ENCODE measurements around the gene MGRN1. TPM values are rescaled to one million over a fixed set of nuclear protein-coding genes. Genes with fewer than 3 reads are reported as not detected.

MGRN1 gene
- total RNA-seq, 1 donor from 2014 or later: 40.8 TPM

GRCh38 chr16:4691666-4692412, 67.2 kb downstream of the MGRN1 start:
- Histone ChIP-seq H3K27me3 (no peaks in the 10 kb centered on the region), H3K4me3 (no peak overlapping the region), H3K36me3 (peaks cover 0 to 29% of the 10 kb centered on the region in 2 donors), H3K27ac (no peak overlapping the region), H3K4me1 (peaks cover 37% of the 10 kb centered on the region), H3K9me3 (no peaks in the 10 kb centered on the region)
- DNase-seq (ENCODE audit: extremely low spot score in 2 of 2): peak in 1 of 2 donors; percentile 88
- intact Hi-C loops (cut with DNase I): no loop called here
- no peak for TF ChIP-seq POLR2A (IDR thresholded peaks at IDR 0.05)

- H3K27me3 ChIP-seq: no peaks in the 10 kb centered on the region
- TF ChIP-seq POLR2A (IDR thresholded peaks at IDR 0.05) (no peak), CTCF (IDR thresholded peaks at IDR 0.05) (no peak), POLR2AphosphoS5 (IDR thresholded peaks at IDR 0.05; ENCODE audit: insufficient read depth in 1 of 2, low read depth in 1 of 2) (no peak)
- peaks cover 37% of the 10 kb centered on the region for H3K4me1 ChIP-seq
- intact Hi-C loops (cut with DNase I): no loop called here
- DNase-seq (ENCODE audit: extremely low spot score in 2 of 2): peak in 1 of 2 donors; percentile 88
- H3K36me3 ChIP-seq: peaks cover 0 to 24% of the 10 kb centered on the region in 2 donors
- H3K27ac ChIP-seq: peak overlapping the region; percentile 54
- peak overlapping the region; percentile 78 to 91 for H3K4me3 ChIP-seq
- no peaks in the 10 kb centered on the region for H3K9me3 ChIP-seq
These were observed 68.1 kb downstream of the MGRN1 start for GRCh38 chr16:4692460-4693295.

GRCh38 chr16:4693296-4693955, 68.8 kb downstream of the MGRN1 start, which contains the start of gene NUDT16L1:
TSS of gene NUDT16L1 (plus strand) at chr16:4693562. CDS start at chr16:4693727, 165 bp downstream.
- intact Hi-C loops (cut with DNase I): no loop called here
- peak within 1 kb of the TSS; percentile 78 to 91 for H3K4me3 ChIP-seq
- peaks cover 37% of the 10 kb centered on the region for H3K4me1 ChIP-seq
- H3K27ac ChIP-seq: peak within 1 kb of the TSS; percentile 74
- peak in 1 of 2 donors; percentile 75 for TF ChIP-seq POLR2AphosphoS5 (IDR thresholded peaks at IDR 0.05; ENCODE audit: insufficient read depth in 1 of 2, low read depth in 1 of 2)
- peak in 2 of 3 experiments; percentile 23 to 27 for TF ChIP-seq CTCF (IDR thresholded peaks at IDR 0.05)
- peak in 1 of 2 donors; percentile 55 for TF ChIP-seq POLR2A (IDR thresholded peaks at IDR 0.05)
- H3K36me3 ChIP-seq: peaks cover 0 to 21% of the 10 kb centered on the region in 2 donors
- no peaks in the 10 kb centered on the region for H3K27me3 ChIP-seq
- no peaks in the 10 kb centered on the region for H3K9me3 ChIP-seq
- peak in 1 of 2 donors; percentile 96 for DNase-seq (ENCODE audit: extremely low spot score in 2 of 2)

- no peak for DNase-seq (ENCODE audit: extremely low spot score in 2 of 2)
- Histone ChIP-seq H3K9me3 (no peaks in the 10 kb centered on the region), H3K36me3 (peaks cover 0 to 22% of the 10 kb centered on the region in 2 donors), H3K27me3 (no peaks in the 10 kb centered on the region), H3K4me1 (peaks cover 37% of the 10 kb centered on the region), H3K4me3 (peak overlapping the region; percentile 78 to 91), H3K27ac (peak overlapping the region; percentile 74)
- TF ChIP-seq CTCF (IDR thresholded peaks at IDR 0.05) (no peak), POLR2AphosphoS5 (IDR thresholded peaks at IDR 0.05; ENCODE audit: insufficient read depth in 1 of 2, low read depth in 1 of 2) (no peak), POLR2A (IDR thresholded peaks at IDR 0.05) (no peak)
- intact Hi-C loops (cut with DNase I): no loop called here
These were observed 69.5 kb downstream of the MGRN1 start for GRCh38 chr16:4693956-4694641.
